Skeletal muscle satellite cell (primary cell): Measurements from ENCODE around the gene EPAS1.

Experiments
- H3K27me3 ChIP-seq: 2 replicates; pipeline ENCODE4 v1.7.0; 2013; ENCODE audit warnings: low read length; ENCODE audit not compliant: control insufficient read depth, insufficient read depth
- H3K36me3 ChIP-seq: 2 replicates; pipeline ENCODE4 v1.7.0; 2013; ENCODE audit warnings: mild to moderate bottlenecking, control low read depth, low read length; ENCODE audit not compliant: insufficient read depth
- H3K4me1 ChIP-seq: 2 replicates; pipeline ENCODE4 v1.7.0; 2013; ENCODE audit warnings: low read length; ENCODE audit not compliant: control insufficient read depth, insufficient read depth
- H3K4me2 ChIP-seq: 2 replicates; pipeline ENCODE4 v1.7.0; 2013; ENCODE audit warnings: mild to moderate bottlenecking, low read length
- H3K4me3 ChIP-seq: 2 replicates; pipeline ENCODE4 v1.7.0; 2013; ENCODE audit warnings: low read length
- H3K9ac ChIP-seq: 2 replicates; pipeline ENCODE4 v1.7.0; 2013; ENCODE audit warnings: mild to moderate bottlenecking, low read depth, low read length, moderate library complexity
- H3K9me3 ChIP-seq: replicated peaks from 2 replicates; pipeline ENCODE4 v1.7.0; 2013; ENCODE audit warnings: mild to moderate bottlenecking, control low read depth, low read length

The EPAS1 gene

GRCh38 chr2:46294176-46294836 is 2.9 kb upstream of the EPAS1 start:
- no peak overlapping the region for H3K4me3 ChIP-seq
- H3K9ac ChIP-seq: no peak overlapping the region
- no peak overlapping the region for H3K4me2 ChIP-seq
- H3K27me3 ChIP-seq: peaks cover 10% of the 10 kb centered on the region
- H3K36me3 ChIP-seq: no peaks in the 10 kb centered on the region
- H3K4me1 ChIP-seq: peaks cover 6% of the 10 kb centered on the region
- H3K9me3 ChIP-seq: no peaks in the 10 kb centered on the region

DNA sequence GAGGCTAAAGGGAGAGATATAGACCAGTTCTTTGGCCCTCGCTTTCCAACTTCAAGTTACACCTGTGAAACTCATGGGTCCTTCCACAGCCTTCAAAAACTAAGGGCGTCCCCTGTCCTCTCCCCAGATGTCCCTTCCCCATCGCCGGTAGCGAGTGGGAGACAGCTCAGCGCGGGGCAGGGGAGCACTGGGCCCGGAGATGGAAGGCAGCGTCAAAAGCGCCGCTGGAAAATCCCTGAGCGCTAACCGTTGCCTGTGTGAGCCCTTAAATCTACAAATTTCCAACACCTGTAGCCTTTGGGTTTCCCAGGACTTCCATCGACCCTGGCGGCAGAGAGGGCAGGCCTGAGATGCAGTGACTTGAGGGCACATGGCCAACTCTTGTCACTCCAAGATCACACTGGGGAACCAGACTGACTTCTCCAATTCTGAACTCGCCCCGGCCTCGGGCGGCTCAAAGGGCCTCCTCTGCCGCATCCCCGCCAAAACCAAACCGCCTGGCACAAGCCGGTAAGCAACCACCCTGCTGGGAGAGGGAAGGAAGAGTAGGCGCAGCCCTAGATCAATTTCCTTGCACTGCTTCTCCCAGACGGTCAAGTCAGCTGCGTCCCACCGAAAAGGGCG is 879 bp upstream of the EPAS1 start:
- Histone ChIP-seq H3K9me3 (no peaks in the 10 kb centered on the region), H3K4me3 (peak overlapping the region; percentile 75), H3K9ac (peak overlapping the region; percentile 74), H3K4me1 (peaks cover 10% of the 10 kb centered on the region), H3K36me3 (no peaks in the 10 kb centered on the region), H3K27me3 (peaks cover 10% of the 10 kb centered on the region), H3K4me2 (peak overlapping the region; percentile 84)

- Histone ChIP-seq H3K4me2 (peak overlapping the region; percentile 84), H3K9ac (peak overlapping the region; percentile 81), H3K4me1 (peaks cover 10% of the 10 kb centered on the region), H3K27me3 (peaks cover 2% of the 10 kb centered on the region), H3K4me3 (peak overlapping the region; percentile 75), H3K36me3 (no peaks in the 10 kb centered on the region), H3K9me3 (no peaks in the 10 kb centered on the region)
Observed at GRCh38 chr2:46297546-46298271, 502 bp downstream of the EPAS1 start.

DNA sequence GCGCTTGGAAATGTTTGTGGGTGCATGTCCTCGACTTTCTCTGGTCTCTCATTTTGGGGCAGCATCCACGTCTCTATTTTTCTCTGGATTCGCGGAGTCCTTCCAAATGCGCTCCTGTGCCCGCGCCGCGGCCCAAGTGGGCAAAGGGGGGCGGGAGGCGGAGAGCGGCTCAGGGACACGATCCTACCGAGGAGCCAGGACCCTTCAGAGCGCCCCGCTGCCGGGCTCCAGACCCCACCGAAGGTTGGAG is 990 bp downstream of the EPAS1 start:
- no peaks in the 10 kb centered on the region for H3K9me3 ChIP-seq

GRCh38 chr2:46298522-46299353 is 1.5 kb downstream of the EPAS1 start:
- Histone ChIP-seq H3K9me3 (no peaks in the 10 kb centered on the region), H3K9ac (peak overlapping the region; percentile 81), H3K36me3 (no peaks in the 10 kb centered on the region), H3K4me2 (peak overlapping the region; percentile 84), H3K4me1 (peaks cover 16% of the 10 kb centered on the region), H3K27me3 (no peaks in the 10 kb centered on the region), H3K4me3 (peak overlapping the region; percentile 75)

More for the DNA sequence above, 990 bp downstream of the EPAS1 start:
- Histone ChIP-seq H3K4me3 (peak overlapping the region; percentile 75), H3K36me3 (no peaks in the 10 kb centered on the region), H3K9ac (peak overlapping the region; percentile 81), H3K4me1 (peaks cover 11% of the 10 kb centered on the region), H3K27me3 (no peaks in the 10 kb centered on the region), H3K4me2 (peak overlapping the region; percentile 84)

- no peaks in the 10 kb centered on the region for H3K9me3 ChIP-seq
- no peaks in the 10 kb centered on the region for H3K27me3 ChIP-seq
- peak overlapping the region; percentile 75 for H3K4me3 ChIP-seq
- H3K36me3 ChIP-seq: peaks cover 2% of the 10 kb centered on the region
- peak overlapping the region; percentile 84 for H3K4me2 ChIP-seq
- peak overlapping the region; percentile 81 for H3K9ac ChIP-seq
- H3K4me1 ChIP-seq: peaks cover 22% of the 10 kb centered on the region
Observed at GRCh38 chr2:46299365-46300263, 2.4 kb downstream of the EPAS1 start.

DNA sequence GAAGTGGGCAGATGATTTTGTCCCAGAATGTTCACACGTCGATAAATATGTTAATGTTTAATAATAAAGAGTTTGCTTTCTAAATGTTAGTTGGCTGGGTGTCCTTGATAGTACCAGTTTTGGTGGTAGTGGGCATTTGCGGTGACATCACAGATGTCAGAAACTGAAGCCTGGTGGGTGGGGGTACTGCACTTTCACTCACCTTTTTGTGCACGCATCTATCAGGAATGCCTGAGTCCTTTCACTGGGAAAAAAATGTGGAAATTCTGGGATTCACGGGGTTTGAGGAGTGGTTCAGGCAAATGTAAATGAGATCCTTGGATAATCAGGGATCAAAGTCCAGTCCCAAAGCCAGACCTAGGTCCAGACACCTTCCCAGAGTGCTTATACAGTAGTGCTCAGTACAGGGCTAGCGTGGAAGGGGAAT is 3.2 kb downstream of the EPAS1 start:
- Histone ChIP-seq H3K9me3 (no peaks in the 10 kb centered on the region), H3K4me2 (peak overlapping the region; percentile 84), H3K27me3 (no peaks in the 10 kb centered on the region), H3K9ac (peak overlapping the region; percentile 81), H3K4me3 (no peak overlapping the region), H3K4me1 (peaks cover 22% of the 10 kb centered on the region), H3K36me3 (peaks cover 9% of the 10 kb centered on the region)

GRCh38 chr2:46302005-46302695 is 4.9 kb downstream of the EPAS1 start:
- Histone ChIP-seq H3K9me3 (no peaks in the 10 kb centered on the region), H3K4me2 (no peak overlapping the region), H3K4me3 (no peak overlapping the region), H3K9ac (no peak overlapping the region), H3K4me1 (peaks cover 32% of the 10 kb centered on the region), H3K27me3 (no peaks in the 10 kb centered on the region), H3K36me3 (peaks cover 9% of the 10 kb centered on the region)

DNA sequence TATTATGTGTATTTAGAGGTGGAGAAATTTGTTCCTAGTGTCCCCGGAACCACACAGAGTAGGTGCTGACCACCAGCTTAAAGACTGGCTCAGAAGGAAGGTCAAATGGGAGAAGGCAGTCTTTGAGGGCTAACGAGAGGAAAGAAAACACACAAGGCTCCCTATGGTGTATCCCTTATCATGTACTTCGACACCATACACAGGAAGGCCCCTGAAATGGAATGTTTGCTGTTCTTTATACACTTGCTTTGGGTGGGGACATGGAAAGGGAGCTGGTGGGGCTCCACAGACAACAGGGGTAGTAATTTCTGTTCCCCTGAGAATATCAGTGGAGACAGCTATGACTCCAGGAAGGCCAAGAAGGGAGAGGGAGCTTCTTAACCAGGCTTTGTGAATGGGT is 6.0 kb downstream of the EPAS1 start:
- H3K27me3 ChIP-seq: no peaks in the 10 kb centered on the region
- peaks cover 9% of the 10 kb centered on the region for H3K36me3 ChIP-seq
- H3K9me3 ChIP-seq: no peaks in the 10 kb centered on the region
- H3K4me3 ChIP-seq: no peak overlapping the region
- no peak overlapping the region for H3K9ac ChIP-seq
- H3K4me2 ChIP-seq: no peak overlapping the region
- peaks cover 37% of the 10 kb centered on the region for H3K4me1 ChIP-seq

DNA sequence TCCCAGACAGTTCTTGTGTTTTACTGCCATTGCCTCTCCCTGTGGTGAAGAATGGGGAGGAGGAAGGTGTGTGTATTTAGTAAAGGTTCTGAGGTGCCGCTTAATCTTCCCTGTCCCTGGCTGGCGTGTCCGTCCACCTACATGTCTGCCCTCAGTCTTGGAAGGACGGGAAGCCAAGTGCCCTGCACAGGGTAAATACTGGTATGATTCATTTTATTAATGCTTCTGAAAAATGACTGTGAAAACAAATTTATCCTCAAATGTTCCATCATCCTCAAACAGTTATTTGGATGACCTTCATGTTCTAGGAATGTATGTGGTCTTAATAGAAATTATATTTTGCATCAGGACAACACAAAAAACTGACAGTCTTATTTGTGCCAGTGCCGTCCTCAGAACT is 6.6 kb downstream of the EPAS1 start:
- H3K4me3 ChIP-seq: no peak overlapping the region
- H3K4me1 ChIP-seq: peaks cover 39% of the 10 kb centered on the region
- H3K9me3 ChIP-seq: no peaks in the 10 kb centered on the region
- H3K4me2 ChIP-seq: peak overlapping the region; percentile 24
- no peaks in the 10 kb centered on the region for H3K27me3 ChIP-seq
- H3K36me3 ChIP-seq: peaks cover 9% of the 10 kb centered on the region
- H3K9ac ChIP-seq: no peak overlapping the region
